H1 (cell line): ENCODE measurements around the gene ACBD6. TPM values are rescaled to one million over a fixed set of nuclear protein-coding genes. Genes with fewer than 3 reads are reported as not detected.

ENCODE experiments used
- CHD2 ChIP-seq: IDR thresholded peaks from 2 replicates; pipeline ENCODE4 v1.6.1; 2012; ENCODE audit warnings: low read length, improper control_type of control experiment
- EZH2 ChIP-seq: fragments of 200-600 bp; sonication (generic); IDR thresholded peaks from 2 replicates; pipeline ENCODE4 v1.7.1; 2012; ENCODE audit warnings: low read depth, mild to moderate bottlenecking, moderate library complexity, low read length, inconsistent platforms; ENCODE audit not compliant: severe bottlenecking
- RNF2 ChIP-seq: fragments of 200-900, 300-1000 bp; sonication (generic); IDR thresholded peaks from 2 replicates; pipeline ENCODE4 v1.7.1; 2016; ENCODE audit warnings: borderline replicate concordance, low read depth, mild to moderate bottlenecking, antibody characterized with exemption, low read length; ENCODE audit not compliant: poor library complexity, severe bottlenecking; ENCODE audit errors: missing control alignments
- SAP30 ChIP-seq: fragments of 300-600 bp; sonication (generic); IDR thresholded peaks from 2 replicates; pipeline ENCODE4 v1.7.1; 2012; ENCODE audit warnings: low read length, moderate library complexity, mild to moderate bottlenecking, inconsistent platforms; ENCODE audit not compliant: insufficient read depth, insufficient replicate concordance
- SIN3A ChIP-seq, 2 experiments: IDR thresholded peaks in 1 of 2; conservative IDR thresholded peaks in 1 of 2; 2 replicates each; pipeline ENCODE4 v1.6.1; 2011 to 2012; ENCODE audit warnings: low read length in 2 of 2, improper control_type of control experiment in 1 of 2, low read depth in 1 of 2, mild to moderate bottlenecking in 1 of 2
- SP4 ChIP-seq: IDR thresholded peaks from 2 replicates; pipeline ENCODE4 v1.6.1; 2012; ENCODE audit warnings: low read length, inconsistent platforms
- polyA plus RNA-seq, 7 experiments: library from polyadenylated mRNA; depleted of rRNA in 3 of 7; stranded (reverse) in 5 of 7; unstranded in 2 of 7; fragments of >200 nt in 5 of 7; fragments of 200-250 nt in 2 of 7; gene quantifications; 1 replicate in 5 of 7; 2 replicates in 1 of 7; 4 replicates in 1 of 7; pipeline versions ENCODE4 v1.2.1 to v1.2.3, GENCODE V29; 2011 to 2013; ENCODE audit warnings: missing spikeins in 2 of 7, mixed read lengths in 2 of 7
- total RNA-seq: library from RNA; stranded (reverse); fragmentation: NEBNext Ultra II Directional; extraction: Animal tissue kit (Norgen Biotek cat#: 25700); gene quantifications from 2 replicates; pipeline ENCODE4 v1.2.1, GENCODE V29; 2021
- TF ChIP-seq, protein P1 (sequence below): fragments of 300-600 bp; sonication (generic); IDR thresholded peaks from 2 replicates; pipeline ENCODE4 v1.7.1; 2012; ENCODE audit warnings: low read length, moderate library complexity, mild to moderate bottlenecking, inconsistent platforms; ENCODE audit not compliant: insufficient replicate concordance

Gene ACBD6
- total and polyA plus RNA-seq, 2 of the 8 experiments (the other 6 are each of a cell fraction or from before 2014, with no cell fraction given), result 52.0 to 67.7 TPM

DNA sequence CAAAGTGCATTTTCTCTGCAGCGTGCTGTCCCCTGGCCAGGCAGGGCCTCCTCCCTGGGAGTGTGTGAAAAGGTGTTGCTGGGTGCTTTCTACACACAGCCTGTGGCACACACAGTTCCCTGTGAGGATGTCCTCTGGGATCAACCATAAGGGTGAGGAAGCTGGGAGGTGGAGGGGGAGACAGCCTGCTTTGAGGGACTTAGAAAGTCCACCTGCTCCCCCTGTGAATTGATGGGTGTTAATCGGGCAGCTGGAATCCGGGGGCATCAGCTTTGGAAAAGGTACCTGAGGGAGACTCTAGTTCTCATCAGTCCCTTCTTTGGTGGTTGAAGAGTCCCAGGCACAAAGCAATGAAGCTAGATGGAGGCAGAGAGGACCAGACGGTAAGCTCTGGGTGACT lies 236.5 kb downstream of the ACBD6 start (continued):
- TF ChIP-seq, protein P1, sequence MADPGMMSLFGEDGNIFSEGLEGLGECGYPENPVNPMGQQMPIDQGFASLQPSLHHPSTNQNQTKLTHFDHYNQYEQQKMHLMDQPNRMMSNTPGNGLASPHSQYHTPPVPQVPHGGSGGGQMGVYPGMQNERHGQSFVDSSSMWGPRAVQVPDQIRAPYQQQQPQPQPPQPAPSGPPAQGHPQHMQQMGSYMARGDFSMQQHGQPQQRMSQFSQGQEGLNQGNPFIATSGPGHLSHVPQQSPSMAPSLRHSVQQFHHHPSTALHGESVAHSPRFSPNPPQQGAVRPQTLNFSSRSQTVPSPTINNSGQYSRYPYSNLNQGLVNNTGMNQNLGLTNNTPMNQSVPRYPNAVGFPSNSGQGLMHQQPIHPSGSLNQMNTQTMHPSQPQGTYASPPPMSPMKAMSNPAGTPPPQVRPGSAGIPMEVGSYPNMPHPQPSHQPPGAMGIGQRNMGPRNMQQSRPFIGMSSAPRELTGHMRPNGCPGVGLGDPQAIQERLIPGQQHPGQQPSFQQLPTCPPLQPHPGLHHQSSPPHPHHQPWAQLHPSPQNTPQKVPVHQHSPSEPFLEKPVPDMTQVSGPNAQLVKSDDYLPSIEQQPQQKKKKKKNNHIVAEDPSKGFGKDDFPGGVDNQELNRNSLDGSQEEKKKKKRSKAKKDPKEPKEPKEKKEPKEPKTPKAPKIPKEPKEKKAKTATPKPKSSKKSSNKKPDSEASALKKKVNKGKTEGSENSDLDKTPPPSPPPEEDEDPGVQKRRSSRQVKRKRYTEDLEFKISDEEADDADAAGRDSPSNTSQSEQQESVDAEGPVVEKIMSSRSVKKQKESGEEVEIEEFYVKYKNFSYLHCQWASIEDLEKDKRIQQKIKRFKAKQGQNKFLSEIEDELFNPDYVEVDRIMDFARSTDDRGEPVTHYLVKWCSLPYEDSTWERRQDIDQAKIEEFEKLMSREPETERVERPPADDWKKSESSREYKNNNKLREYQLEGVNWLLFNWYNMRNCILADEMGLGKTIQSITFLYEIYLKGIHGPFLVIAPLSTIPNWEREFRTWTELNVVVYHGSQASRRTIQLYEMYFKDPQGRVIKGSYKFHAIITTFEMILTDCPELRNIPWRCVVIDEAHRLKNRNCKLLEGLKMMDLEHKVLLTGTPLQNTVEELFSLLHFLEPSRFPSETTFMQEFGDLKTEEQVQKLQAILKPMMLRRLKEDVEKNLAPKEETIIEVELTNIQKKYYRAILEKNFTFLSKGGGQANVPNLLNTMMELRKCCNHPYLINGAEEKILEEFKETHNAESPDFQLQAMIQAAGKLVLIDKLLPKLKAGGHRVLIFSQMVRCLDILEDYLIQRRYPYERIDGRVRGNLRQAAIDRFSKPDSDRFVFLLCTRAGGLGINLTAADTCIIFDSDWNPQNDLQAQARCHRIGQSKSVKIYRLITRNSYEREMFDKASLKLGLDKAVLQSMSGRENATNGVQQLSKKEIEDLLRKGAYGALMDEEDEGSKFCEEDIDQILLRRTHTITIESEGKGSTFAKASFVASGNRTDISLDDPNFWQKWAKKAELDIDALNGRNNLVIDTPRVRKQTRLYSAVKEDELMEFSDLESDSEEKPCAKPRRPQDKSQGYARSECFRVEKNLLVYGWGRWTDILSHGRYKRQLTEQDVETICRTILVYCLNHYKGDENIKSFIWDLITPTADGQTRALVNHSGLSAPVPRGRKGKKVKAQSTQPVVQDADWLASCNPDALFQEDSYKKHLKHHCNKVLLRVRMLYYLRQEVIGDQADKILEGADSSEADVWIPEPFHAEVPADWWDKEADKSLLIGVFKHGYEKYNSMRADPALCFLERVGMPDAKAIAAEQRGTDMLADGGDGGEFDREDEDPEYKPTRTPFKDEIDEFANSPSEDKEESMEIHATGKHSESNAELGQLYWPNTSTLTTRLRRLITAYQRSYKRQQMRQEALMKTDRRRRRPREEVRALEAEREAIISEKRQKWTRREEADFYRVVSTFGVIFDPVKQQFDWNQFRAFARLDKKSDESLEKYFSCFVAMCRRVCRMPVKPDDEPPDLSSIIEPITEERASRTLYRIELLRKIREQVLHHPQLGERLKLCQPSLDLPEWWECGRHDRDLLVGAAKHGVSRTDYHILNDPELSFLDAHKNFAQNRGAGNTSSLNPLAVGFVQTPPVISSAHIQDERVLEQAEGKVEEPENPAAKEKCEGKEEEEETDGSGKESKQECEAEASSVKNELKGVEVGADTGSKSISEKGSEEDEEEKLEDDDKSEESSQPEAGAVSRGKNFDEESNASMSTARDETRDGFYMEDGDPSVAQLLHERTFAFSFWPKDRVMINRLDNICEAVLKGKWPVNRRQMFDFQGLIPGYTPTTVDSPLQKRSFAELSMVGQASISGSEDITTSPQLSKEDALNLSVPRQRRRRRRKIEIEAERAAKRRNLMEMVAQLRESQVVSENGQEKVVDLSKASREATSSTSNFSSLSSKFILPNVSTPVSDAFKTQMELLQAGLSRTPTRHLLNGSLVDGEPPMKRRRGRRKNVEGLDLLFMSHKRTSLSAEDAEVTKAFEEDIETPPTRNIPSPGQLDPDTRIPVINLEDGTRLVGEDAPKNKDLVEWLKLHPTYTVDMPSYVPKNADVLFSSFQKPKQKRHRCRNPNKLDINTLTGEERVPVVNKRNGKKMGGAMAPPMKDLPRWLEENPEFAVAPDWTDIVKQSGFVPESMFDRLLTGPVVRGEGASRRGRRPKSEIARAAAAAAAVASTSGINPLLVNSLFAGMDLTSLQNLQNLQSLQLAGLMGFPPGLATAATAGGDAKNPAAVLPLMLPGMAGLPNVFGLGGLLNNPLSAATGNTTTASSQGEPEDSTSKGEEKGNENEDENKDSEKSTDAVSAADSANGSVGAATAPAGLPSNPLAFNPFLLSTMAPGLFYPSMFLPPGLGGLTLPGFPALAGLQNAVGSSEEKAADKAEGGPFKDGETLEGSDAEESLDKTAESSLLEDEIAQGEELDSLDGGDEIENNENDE, result no peak
- TF ChIP-seq CHD2 (no peak), RNF2 (no peak), SIN3A (conservative IDR thresholded peaks at IDR 0.05 in 1 of 2, IDR thresholded peaks at IDR 0.05 in 1 of 2; ENCODE audit: low read depth in 1 of 2, low read length in 2 of 2) (no peak), EZH2 (no peak), SAP30 (no peak), SP4 (no peak)
